ENCODE measurements around the gene KCNIP1. TPM values are rescaled to one million over a fixed set of nuclear protein-coding genes. Genes with fewer than 3 reads are reported as not detected.

Gene KCNIP1
- polyA plus RNA-seq, 1 donor from 2014 or later: 13.8 TPM

DNA sequence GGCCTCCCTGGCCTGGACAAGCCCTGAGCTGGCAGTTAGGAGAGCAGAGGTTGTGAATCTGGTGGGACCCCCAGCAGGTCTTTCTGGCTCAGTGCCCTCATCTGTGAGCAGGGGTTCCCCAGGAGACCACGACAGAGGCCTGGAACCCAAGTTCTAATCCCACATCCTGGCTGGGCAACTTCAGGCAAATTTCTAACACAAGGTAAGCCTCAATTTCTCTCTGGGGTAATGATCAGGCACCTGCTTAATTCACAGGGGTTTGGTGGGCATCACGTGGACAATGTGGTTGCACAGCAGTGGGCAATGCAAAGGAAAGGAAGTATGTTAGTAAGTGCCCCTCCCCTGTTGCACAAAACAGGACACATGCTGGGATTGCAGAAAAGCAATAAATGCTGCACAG, 1.9 kb upstream of the KCNIP1 start:
- Histone ChIP-seq H4K20me1 (ENCODE audit: insufficient read depth) (no peaks in the 10 kb centered on the region), H3K4me2 (ENCODE audit: low read length) (no peak overlapping the region), H3K9me2 (ENCODE audit: insufficient read depth, low read length) (no peaks in the 10 kb centered on the region), H3F3A (ENCODE audit: insufficient read depth, low read length, poor library complexity, severe bottlenecking) (no peaks in the 10 kb centered on the region), H3K9me3 (ENCODE audit: low read length) (no peaks in the 10 kb centered on the region), H3K27me3 (ENCODE audit: insufficient read depth, low read depth, low read length) (no peaks in the 10 kb centered on the region), H3K27ac (ENCODE audit: low read length) (no peak overlapping the region), H3K79me2 (replicated peaks; ENCODE audit: insufficient read depth, low read length) (no peaks in the 10 kb centered on the region), H3K4me3 (ENCODE audit: low read length) (no peak overlapping the region), H2AFZ (ENCODE audit: low read depth, low read length) (no peak overlapping the region), H3K36me3 (ENCODE audit: insufficient read depth, low read length) (no peaks in the 10 kb centered on the region), H3K9ac (ENCODE audit: low read length) (no peak overlapping the region)
- TF ChIP-seq EZH2 (IDR thresholded peaks at IDR 0.05; ENCODE audit: borderline replicate concordance, insufficient read depth, low read length, poor library complexity, severe bottlenecking): no peak
- TF ChIP-seq TAF1 (IDR thresholded peaks at IDR 0.05; ENCODE audit: low read depth): no peak

DNA sequence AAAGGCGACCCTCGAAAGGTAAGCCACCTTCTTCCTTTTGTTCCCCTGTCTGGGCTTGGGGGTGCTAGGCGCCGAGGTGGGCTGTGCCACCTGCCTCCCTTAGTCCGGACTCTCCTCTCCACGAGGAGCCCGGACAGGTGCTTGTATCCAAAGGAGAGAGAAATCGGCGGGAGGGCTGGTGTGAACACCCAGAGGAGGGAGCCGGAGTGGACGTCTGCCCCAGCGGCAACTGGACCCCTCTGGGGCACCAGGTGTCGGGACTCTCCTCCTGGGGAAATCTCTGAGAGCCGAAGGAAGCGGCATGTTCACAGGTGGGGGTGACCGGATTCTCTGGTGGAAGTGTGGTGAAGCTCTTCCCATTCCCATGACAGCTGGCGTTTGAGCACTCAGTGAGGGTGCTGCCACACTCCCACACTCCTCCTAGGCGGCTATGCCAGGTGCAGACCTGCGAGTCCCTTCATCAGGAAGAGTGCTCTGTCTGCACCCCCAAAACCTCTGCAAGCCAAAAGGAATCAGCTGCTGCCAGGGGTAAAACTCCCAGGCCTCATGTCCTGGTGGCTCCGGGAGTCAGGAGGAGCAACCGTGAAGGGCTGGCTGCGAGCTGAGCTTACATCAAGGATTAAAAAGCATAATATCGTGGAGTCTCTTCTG, 921 bp downstream of the KCNIP1 start:
- Histone ChIP-seq H3K9me2 (ENCODE audit: insufficient read depth, low read length) (no peaks in the 10 kb centered on the region), H3K4me2 (ENCODE audit: low read length) (no peak overlapping the region), H2AFZ (ENCODE audit: low read depth, low read length) (no peak overlapping the region), H3K9me3 (ENCODE audit: low read length) (no peaks in the 10 kb centered on the region), H3K4me3 (ENCODE audit: low read length) (peak overlapping the region; percentile 59), H3K79me2 (replicated peaks; ENCODE audit: insufficient read depth, low read length) (no peaks in the 10 kb centered on the region), H3K36me3 (ENCODE audit: insufficient read depth, low read length) (no peaks in the 10 kb centered on the region), H3K9ac (ENCODE audit: low read length) (peak overlapping the region; percentile 60), H3F3A (ENCODE audit: insufficient read depth, low read length, poor library complexity, severe bottlenecking) (no peaks in the 10 kb centered on the region), H4K20me1 (ENCODE audit: insufficient read depth) (no peaks in the 10 kb centered on the region), H3K27ac (ENCODE audit: low read length) (no peak overlapping the region), H3K27me3 (ENCODE audit: insufficient read depth, low read depth, low read length) (no peaks in the 10 kb centered on the region)
- TF ChIP-seq RAD21 (conservative IDR thresholded peaks at IDR 0.05) (no peak), MXI1 (conservative IDR thresholded peaks at IDR 0.05; ENCODE audit: poor library complexity, severe bottlenecking) (no peak), SMC3 (conservative IDR thresholded peaks at IDR 0.05; ENCODE audit: poor library complexity) (no peak), EP300 (conservative IDR thresholded peaks at IDR 0.05; ENCODE audit: poor library complexity, severe bottlenecking) (no peak), POLR2AphosphoS5 (IDR thresholded peaks at IDR 0.05) (no peak), EZH2 (IDR thresholded peaks at IDR 0.05; ENCODE audit: borderline replicate concordance, insufficient read depth, low read length, poor library complexity, severe bottlenecking) (no peak), TAF1 (IDR thresholded peaks at IDR 0.05; ENCODE audit: low read depth) (no peak)
- TF ChIP-seq, protein P1, sequence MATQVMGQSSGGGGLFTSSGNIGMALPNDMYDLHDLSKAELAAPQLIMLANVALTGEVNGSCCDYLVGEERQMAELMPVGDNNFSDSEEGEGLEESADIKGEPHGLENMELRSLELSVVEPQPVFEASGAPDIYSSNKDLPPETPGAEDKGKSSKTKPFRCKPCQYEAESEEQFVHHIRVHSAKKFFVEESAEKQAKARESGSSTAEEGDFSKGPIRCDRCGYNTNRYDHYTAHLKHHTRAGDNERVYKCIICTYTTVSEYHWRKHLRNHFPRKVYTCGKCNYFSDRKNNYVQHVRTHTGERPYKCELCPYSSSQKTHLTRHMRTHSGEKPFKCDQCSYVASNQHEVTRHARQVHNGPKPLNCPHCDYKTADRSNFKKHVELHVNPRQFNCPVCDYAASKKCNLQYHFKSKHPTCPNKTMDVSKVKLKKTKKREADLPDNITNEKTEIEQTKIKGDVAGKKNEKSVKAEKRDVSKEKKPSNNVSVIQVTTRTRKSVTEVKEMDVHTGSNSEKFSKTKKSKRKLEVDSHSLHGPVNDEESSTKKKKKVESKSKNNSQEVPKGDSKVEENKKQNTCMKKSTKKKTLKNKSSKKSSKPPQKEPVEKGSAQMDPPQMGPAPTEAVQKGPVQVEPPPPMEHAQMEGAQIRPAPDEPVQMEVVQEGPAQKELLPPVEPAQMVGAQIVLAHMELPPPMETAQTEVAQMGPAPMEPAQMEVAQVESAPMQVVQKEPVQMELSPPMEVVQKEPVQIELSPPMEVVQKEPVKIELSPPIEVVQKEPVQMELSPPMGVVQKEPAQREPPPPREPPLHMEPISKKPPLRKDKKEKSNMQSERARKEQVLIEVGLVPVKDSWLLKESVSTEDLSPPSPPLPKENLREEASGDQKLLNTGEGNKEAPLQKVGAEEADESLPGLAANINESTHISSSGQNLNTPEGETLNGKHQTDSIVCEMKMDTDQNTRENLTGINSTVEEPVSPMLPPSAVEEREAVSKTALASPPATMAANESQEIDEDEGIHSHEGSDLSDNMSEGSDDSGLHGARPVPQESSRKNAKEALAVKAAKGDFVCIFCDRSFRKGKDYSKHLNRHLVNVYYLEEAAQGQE (IDR thresholded peaks at IDR 0.05; ENCODE audit: borderline replicate concordance): no peak
- TF ChIP-seq, protein P2, sequence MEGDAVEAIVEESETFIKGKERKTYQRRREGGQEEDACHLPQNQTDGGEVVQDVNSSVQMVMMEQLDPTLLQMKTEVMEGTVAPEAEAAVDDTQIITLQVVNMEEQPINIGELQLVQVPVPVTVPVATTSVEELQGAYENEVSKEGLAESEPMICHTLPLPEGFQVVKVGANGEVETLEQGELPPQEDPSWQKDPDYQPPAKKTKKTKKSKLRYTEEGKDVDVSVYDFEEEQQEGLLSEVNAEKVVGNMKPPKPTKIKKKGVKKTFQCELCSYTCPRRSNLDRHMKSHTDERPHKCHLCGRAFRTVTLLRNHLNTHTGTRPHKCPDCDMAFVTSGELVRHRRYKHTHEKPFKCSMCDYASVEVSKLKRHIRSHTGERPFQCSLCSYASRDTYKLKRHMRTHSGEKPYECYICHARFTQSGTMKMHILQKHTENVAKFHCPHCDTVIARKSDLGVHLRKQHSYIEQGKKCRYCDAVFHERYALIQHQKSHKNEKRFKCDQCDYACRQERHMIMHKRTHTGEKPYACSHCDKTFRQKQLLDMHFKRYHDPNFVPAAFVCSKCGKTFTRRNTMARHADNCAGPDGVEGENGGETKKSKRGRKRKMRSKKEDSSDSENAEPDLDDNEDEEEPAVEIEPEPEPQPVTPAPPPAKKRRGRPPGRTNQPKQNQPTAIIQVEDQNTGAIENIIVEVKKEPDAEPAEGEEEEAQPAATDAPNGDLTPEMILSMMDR (IDR thresholded peaks at IDR 0.05; ENCODE audit: poor library complexity, severe bottlenecking): no peak
